Thymus (tissue), 11 donors: Measurements from ENCODE around the gene ZNF574. TPM values are rescaled to one million over a fixed set of nuclear protein-coding genes. Genes with fewer than 3 reads are reported as not detected.
"Not testable (repeated sequence)": the region's sequence is repeated elsewhere in the genome, so short reads cannot be mapped to it uniquely, and the experiment has no call there.

Source experiments
- DNase-seq, 9 donors: peaks; one replicate each; pipeline ENCODE4 v3.0.0-alpha.2; 2013; ENCODE audit warnings: low spot score in 9 of 9, low read depth in 6 of 9, missing footprints in 1 of 9
- H3K27ac ChIP-seq, 2 donors: one replicate each; pipeline ENCODE4 v1.5.1; 2013; ENCODE audit warnings: control low read depth in 1 of 2, low read depth in 1 of 2, low read length in 1 of 2, mild to moderate bottlenecking in 1 of 2, moderate library complexity in 1 of 2
- H3K27me3 ChIP-seq, 2 donors: one replicate each; pipeline ENCODE4 v1.5.1; 2013; ENCODE audit warnings: low read length in 1 of 2; ENCODE audit not compliant: control insufficient read depth in 2 of 2, insufficient read depth in 1 of 2
- H3K36me3 ChIP-seq, 2 donors: one replicate each; pipeline ENCODE4 v1.5.1; 2013; ENCODE audit warnings: low read length in 1 of 2, mild to moderate bottlenecking in 1 of 2, moderate library complexity in 1 of 2; ENCODE audit not compliant: control insufficient read depth in 2 of 2, insufficient read depth in 2 of 2
- H3K4me1 ChIP-seq, 2 donors: one replicate each; pipeline ENCODE4 v1.5.1; 2013; ENCODE audit warnings: low read length in 2 of 2; ENCODE audit not compliant: control insufficient read depth in 2 of 2, insufficient read depth in 2 of 2
- H3K4me3 ChIP-seq, 2 donors: one replicate each; pipeline ENCODE4 v1.5.1; 2013; ENCODE audit warnings: low read length in 2 of 2, control low read depth in 1 of 2, mild to moderate bottlenecking in 1 of 2
- H3K9me3 ChIP-seq, 2 donors: one replicate each; pipeline ENCODE4 v1.5.1; 2013; ENCODE audit warnings: low read length in 1 of 2, mild to moderate bottlenecking in 1 of 2; ENCODE audit not compliant: control insufficient read depth in 2 of 2, insufficient read depth in 1 of 2
- WGBS: extraction: QIAGEN DNeasy Blood & Tissue Kit; methylation state at CpG from one replicate; pipeline ENCODE4 v1.1.7; 2013; 5-methylcytosine and 5-hydroxymethylcytosine counted together
- polyA plus RNA-seq: library from polyadenylated mRNA; stranded (reverse); fragments of 200-250 nt; gene quantifications from one replicate; pipeline ENCODE4 v1.2.3, GENCODE V29; 2013
- total RNA-seq: library from RNA; stranded (reverse); fragments of 120-200 nt; gene quantifications from one replicate; pipeline ENCODE4 v1.2.4, GENCODE V29; 2013
- donor health status: healthy.

Gene ZNF574
- total and polyA plus RNA-seq, 2 donors, result 5.7 to 6.0 TPM

DNA sequence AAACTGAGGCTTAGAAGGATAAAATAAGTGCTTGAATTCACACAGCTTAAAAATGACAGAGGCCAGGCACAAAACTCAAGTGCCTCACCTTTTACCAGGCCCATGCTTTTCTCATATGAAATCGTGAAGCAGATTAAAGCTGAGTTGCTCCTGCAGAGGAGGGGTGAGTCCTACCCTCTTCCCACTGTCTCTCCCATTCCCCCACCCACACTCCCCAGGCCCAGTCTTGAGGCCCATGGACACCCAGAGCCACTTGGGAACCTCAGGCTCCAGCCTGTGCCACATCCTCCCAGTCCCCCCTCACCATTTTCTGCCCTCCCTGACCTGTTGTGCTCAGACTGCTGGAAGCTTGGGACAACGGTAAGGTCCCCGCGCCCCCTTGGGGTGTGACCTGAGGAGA is 17.5 kb downstream of the ZNF574 start:
- no peak overlapping the region for H3K4me3 ChIP-seq
- no peaks in the 10 kb centered on the region for H3K36me3 ChIP-seq
- H3K27ac ChIP-seq, result no peak overlapping the region
- peaks cover 3 to 11% of the 10 kb centered on the region in 2 donors for H3K4me1 ChIP-seq
- H3K27me3 ChIP-seq, result no peaks in the 10 kb centered on the region
- H3K9me3 ChIP-seq, result no peaks in the 10 kb centered on the region
- WGBS, result 95% methylated on average over 4 of the region's 4 CpGs
- no peak for DNase-seq

DNA sequence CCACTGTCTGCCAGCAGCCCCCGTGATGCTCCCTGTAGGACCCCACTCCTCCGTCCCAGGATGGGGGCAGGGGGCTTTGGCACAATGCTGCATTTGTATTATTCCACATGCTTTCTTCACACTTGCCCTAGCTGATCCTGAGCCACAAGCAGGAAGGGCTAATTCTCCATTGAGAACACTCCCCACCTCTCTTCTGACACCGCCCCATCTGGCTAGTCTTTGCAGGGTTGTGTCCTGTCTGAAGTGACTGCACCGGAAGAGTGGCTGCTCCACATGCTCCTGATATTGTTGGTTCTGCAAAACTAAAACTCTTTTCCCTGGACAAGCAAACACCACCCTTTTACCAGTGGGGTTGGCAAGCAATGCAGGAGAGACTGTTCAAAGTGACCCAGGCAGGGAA is 18.0 kb downstream of the ZNF574 start:
- Histone ChIP-seq H3K27me3 (no peaks in the 10 kb centered on the region), H3K27ac (no peak overlapping the region), H3K4me1 (peaks cover 3 to 7% of the 10 kb centered on the region in 2 donors), H3K4me3 (no peak overlapping the region), H3K36me3 (no peaks in the 10 kb centered on the region), H3K9me3 (no peaks in the 10 kb centered on the region)
- 89% methylated on average over 4 of the region's 4 CpGs for WGBS
- DNase-seq, result no peak

DNA sequence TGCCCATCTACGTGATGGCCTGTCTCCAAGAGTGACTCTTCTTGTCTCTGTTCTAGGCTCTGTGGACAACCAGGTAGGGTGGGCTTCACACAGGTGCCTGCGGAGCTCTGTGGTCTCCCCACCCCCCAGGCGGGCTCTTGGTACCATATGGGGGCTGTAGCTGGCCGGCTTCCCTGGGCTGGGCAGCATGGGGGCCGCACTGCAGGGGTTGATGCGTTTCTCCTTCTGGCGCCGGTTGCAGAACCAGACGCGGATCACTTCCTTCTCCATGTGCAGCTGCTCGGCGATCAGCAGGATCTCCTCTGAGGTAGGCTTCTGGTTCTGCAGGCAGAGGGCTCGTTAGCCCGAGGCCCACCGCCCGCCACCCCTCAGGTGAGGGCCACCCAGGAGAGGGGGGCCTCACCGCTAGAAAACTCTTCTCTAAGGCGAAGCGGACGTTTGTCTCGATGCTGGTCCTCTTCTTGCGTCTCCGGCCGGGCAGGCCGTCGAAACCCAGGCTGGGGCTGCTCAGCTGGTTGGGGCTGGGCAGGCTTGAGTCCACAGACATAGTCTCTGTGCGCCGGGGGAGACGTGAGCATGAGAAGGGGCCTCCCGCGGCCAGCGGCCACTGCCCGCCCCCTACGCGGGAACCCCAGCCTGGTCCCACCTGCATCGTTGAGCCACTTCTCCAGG is 19.3 kb downstream of the ZNF574 start:
- no peaks in the 10 kb centered on the region for H3K27me3 ChIP-seq
- no peaks in the 10 kb centered on the region for H3K36me3 ChIP-seq
- WGBS, result 96% methylated on average over 36 of the region's 36 CpGs
- peaks cover 3 to 8% of the 10 kb centered on the region in 2 donors for H3K4me1 ChIP-seq
- no peak overlapping the region for H3K4me3 ChIP-seq
- no peaks in the 10 kb centered on the region for H3K9me3 ChIP-seq
- DNase-seq, result no peak
- H3K27ac ChIP-seq, result no peak overlapping the region

DNA sequence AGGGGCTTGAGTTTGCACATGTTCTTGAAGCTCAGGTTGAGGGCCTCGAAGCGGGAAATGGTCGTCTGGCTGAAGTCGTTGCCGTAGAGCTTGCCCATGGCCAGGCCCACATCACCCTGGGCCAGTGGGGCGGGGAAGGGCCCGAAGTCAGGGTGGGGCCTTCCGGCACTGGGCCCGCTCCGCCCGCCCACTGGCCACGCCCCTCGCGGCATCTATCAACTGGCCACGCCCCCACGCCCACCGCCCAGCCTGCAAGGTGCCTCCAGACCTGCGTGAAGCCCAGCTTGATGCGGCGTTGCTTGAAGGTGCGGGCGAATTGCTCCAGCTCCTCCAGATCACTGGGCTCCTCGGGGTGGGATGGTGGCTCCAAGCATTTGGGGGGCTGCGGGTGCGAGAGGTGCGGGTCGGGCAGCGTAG is 19.9 kb downstream of the ZNF574 start:
- H3K9me3 ChIP-seq, result no peaks in the 10 kb centered on the region
- no peaks in the 10 kb centered on the region for H3K36me3 ChIP-seq
- no peaks in the 10 kb centered on the region for H3K27me3 ChIP-seq
- DNase-seq, result no peak
- peaks cover 3 to 6% of the 10 kb centered on the region in 2 donors for H3K4me1 ChIP-seq
- WGBS, result 92% methylated on average over 28 of the region's 28 CpGs
- no peak overlapping the region for H3K27ac ChIP-seq
- H3K4me3 ChIP-seq, result no peak overlapping the region

DNA sequence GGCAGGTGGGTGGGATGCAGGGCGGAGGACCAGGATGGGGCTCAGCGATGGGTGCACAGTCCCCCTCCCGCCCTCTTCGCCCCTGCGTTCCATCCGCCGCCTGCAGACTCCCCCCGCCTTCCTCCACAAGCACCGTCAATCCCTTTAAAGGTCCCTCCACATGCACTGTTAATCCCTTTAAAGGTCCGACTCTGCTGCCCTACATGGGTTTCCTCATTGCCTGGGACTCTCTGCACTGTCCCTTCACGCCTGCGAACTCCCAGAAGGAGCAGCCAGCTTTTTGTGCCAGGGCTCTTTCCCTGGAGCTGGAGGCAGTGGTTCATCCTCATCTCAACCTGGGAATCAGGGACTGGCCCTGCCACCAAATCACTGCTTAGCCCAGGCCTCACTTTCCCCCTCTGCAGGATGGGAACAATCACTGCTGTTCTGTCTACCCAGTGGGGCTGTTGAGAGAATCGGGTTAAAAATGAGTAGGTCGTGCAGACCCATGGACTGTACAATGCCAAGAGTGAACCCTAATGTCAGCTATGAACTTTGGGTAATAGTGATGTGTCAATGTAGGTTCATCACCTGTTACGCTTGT is 20.4 kb downstream of the ZNF574 start:
- Histone ChIP-seq H3K36me3 (no peaks in the 10 kb centered on the region), H3K4me1 (peaks cover 3 to 6% of the 10 kb centered on the region in 2 donors), H3K27ac (no peak overlapping the region), H3K4me3 (no peak overlapping the region), H3K27me3 (no peaks in the 10 kb centered on the region), H3K9me3 (no peaks in the 10 kb centered on the region)
- DNase-seq, result no peak
- 96% methylated on average over 15 of the region's 15 CpGs for WGBS

DNA sequence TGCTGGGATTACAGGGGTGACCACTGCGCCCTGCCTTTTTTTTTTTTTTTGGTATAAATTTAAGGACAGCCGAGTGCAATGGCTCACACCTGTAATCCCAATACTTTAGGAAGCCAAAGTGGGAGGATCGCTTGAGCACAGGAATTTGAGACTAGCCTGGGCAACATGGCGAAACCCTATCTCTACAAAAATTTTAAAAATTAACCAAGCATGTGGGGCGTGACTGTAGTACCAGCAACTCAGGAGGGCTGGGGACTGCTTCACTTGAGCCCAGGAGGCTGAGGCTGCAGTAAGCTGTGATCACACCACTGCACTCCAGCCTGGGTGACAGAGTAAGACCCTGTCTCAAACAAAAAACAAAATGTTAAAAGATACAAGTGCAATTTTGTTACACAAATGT is 21.5 kb downstream of the ZNF574 start:
- DNase-seq, result no peak
- Histone ChIP-seq H3K27me3 (no peaks in the 10 kb centered on the region), H3K4me3 (no peak overlapping the region), H3K4me1 (peaks cover under 1 to 3% of the 10 kb centered on the region in 2 donors), H3K27ac (no peak overlapping the region), H3K9me3 (no peaks in the 10 kb centered on the region), H3K36me3 (no peaks in the 10 kb centered on the region)
- WGBS, result 93% methylated on average over 5 of the region's 5 CpGs

DNA sequence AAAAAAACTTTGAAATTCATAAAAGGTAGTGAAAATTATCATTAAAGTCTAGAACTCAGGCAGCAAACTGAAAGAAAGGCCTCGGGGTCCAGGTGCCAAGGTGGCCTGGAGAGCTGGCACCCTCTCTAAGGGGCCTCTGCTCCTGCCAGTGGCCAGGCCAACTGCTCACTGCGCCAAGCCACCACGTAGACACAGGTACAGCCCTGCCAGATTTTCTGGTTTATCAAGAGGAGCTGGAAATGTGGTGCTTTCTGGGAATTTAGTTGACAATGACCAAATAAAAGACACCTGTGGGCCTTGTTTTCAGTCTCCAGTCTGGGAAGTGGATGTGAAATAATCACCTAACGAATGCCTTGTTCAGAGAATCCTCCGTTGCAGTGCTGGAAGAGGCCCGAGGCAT is 22.8 kb downstream of the ZNF574 start:
- Histone ChIP-seq H3K4me3 (no peak overlapping the region), H3K4me1 (peaks cover 0 to 3% of the 10 kb centered on the region in 2 donors), H3K9me3 (no peaks in the 10 kb centered on the region), H3K27ac (no peak overlapping the region), H3K36me3 (no peaks in the 10 kb centered on the region), H3K27me3 (no peaks in the 10 kb centered on the region)
- WGBS, result 94% methylated on average over 6 of the region's 6 CpGs
- no peak for DNase-seq

DNA sequence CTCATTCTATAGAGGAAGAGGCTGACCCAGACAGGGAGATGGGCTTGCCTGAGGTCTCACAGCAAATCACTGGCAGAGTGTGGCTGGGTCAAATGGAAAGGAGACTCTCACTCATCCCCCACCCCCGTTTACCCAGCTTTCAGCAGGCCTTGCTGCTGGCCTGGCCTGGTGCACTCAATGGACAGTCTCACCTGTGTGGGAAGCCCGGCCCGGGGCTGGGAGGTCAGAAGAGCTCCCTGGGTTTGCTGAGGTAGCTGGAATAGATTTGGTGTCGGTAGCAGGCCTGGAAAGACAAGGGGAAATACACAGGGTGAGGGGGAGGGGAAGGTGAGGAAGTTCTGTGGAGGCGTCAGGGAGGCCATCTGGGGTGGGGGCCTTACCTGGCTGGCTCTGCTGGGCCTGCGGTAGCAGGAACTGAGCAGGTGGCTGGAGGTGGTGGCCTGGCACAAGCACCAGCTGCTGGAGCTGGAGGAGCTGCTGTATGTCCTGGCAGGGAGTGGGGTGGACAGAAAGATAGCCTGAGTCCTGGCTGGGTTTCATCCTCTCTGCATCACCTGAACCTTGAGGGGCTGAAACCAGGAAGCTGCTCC is 23.5 kb downstream of the ZNF574 start:
- peaks cover 0 to 3% of the 10 kb centered on the region in 2 donors for H3K4me1 ChIP-seq
- 85% methylated on average over 6 of the region's 6 CpGs for WGBS
- no peaks in the 10 kb centered on the region for H3K27me3 ChIP-seq
- no peaks in the 10 kb centered on the region for H3K36me3 ChIP-seq
- DNase-seq, result no peak
- no peak overlapping the region for H3K27ac ChIP-seq
- no peaks in the 10 kb centered on the region for H3K9me3 ChIP-seq
- H3K4me3 ChIP-seq, result no peak overlapping the region

DNA sequence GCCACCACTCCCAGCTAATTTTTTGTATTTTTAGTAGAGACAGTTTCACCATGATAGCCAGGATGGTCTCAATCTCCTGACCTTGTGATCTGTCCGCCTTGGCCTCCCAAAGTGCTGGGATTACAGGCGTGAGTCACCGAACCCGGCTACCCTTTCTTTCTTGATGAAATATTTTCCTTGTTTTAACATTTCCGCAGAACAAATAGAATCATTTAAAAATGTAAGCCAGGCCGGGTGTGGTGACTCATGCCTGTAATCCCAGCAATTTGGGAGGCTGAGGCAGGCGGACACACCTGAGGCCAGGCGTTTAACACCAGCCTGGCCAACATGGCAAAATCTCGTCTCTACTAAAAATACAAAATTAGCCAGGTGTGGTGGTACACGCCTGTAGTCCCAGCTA is 24.3 kb downstream of the ZNF574 start:
- not testable (repeated sequence) for H3K4me3 ChIP-seq, DNase-seq, H3K27ac ChIP-seq, H3K27me3 ChIP-seq, H3K36me3 ChIP-seq, H3K4me1 ChIP-seq, H3K9me3 ChIP-seq
- 97% methylated on average over 10 of the region's 10 CpGs for WGBS
